Measurements from ENCODE around the gene ZNF362.
"Not testable (repeated sequence)": the region's sequence is repeated elsewhere in the genome, so short reads cannot be mapped to it uniquely, and the experiment has no call there.

The ZNF362 gene

DNA sequence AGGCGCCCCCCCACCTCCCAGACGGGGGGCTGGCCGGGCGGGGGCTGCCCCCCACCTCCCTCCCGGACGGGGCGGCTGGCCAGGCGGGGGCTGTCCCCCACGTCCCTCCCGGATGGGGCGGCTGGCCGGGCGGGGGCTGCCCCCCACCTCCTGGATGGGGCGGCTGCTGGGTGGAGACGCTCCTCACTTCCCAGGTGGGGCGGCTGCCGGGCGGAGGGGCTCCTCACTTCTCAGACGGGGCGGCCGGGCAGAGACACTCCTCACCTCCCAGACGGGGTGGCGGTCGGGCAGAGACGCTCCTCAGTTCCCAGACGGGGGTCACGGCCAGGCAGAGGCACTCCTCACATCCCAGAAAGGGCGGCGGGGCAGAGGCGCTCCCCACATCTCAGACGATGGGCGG, 53.1 kb downstream of the ZNF362 start:
- H3K27ac Mint-ChIP-seq; H3K9me3 Mint-ChIP-seq; DNase-seq; H3K4me3 Mint-ChIP-seq; H3K4me1 Mint-ChIP-seq; ATAC-seq; H3K36me3 Mint-ChIP-seq (ENCODE audit: low read depth): not testable (repeated sequence)
- peaks cover 14% of the 10 kb centered on the region for H3K27me3 Mint-ChIP-seq

DNA sequence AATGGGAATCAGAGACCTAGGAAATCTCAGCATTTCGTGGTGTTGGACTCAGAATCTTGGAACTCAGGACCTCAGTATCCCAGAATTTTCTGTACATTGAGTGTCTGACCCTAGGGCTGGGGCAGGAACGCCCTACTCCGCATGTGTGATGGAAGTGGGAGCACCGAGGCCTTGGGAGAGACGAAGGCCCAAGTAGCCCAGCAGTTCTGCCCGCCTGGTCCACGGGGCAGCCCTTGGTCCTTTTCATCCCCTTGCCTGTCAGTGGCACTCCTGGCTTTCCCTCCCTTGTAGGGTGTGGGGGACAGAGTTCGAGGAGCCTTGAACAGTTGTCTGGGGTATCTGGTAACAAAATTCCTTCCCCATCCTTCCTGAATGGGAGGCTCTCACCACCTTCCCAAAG, 54.4 kb downstream of the ZNF362 start:
- H3K9me3 Mint-ChIP-seq: no peaks in the 10 kb centered on the region
- no peak for ATAC-seq
- H3K36me3 Mint-ChIP-seq (ENCODE audit: low read depth): no peaks in the 10 kb centered on the region
- no peak for DNase-seq
- H3K27ac Mint-ChIP-seq: no peak overlapping the region
- peaks cover 14% of the 10 kb centered on the region for H3K27me3 Mint-ChIP-seq
- H3K4me1 Mint-ChIP-seq: peaks cover 8% of the 10 kb centered on the region
- no peak overlapping the region for H3K4me3 Mint-ChIP-seq

DNA sequence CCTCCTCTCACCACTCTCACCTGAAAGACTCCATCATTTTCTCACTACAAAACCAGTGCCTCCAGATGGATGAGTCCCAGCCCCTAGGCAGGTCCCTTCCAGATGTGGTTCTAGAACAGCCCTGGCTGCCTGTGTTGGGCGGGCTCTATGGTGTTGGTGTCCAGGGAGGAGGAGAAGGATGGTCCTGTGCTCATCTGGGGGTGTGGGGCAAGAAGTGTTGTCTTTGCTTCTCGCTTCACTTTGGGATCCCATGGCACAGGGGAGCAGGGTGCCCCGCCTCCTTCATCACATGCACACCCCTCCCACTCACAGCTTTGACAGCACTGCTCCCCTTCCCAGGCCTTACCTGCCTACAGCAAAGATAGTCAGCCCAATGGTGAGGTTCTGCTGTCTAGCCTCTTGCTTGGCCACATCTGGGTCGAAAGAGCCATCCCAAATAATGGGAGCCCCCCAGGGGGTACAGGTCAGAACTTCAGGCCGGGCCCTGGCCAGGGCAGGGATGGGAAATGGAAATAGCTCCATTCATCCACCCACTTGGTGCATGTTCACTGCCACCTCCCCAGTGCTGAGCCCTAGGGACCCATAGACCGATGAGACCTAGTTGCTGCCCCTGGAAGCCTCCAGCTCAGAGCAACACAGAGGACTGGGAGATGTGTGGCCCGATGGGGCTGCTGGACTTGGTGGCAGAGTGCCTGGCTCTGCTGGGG, 55.6 kb downstream of the ZNF362 start:
- H3K27ac Mint-ChIP-seq: no peak overlapping the region
- DNase-seq (no peak), ATAC-seq (no peak)
- no peaks in the 10 kb centered on the region for H3K9me3 Mint-ChIP-seq
- H3K36me3 Mint-ChIP-seq (ENCODE audit: low read depth): no peaks in the 10 kb centered on the region
- H3K4me3 Mint-ChIP-seq: no peak overlapping the region
- peaks cover 9% of the 10 kb centered on the region for H3K27me3 Mint-ChIP-seq
- H3K4me1 Mint-ChIP-seq: peaks cover 6% of the 10 kb centered on the region

DNA sequence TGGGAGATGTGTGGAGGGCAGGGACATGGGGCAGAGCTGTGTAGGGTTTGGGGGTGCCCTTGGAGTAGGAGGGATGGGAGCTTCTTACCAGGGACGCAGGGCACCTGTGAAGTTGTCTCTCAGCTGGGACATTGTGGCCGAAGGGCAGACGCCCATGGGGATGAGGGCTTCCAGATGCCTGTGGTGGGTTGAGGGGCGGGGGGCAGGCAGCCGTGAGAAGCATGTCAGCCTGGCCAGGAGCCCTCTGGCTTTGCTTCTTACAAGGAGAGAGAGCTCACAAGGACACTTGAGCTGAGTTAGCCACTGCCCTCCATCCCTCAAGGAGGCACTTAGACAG, 56.1 kb downstream of the ZNF362 start:
- ATAC-seq: no peak
- H3K4me1 Mint-ChIP-seq: peaks cover 6% of the 10 kb centered on the region

GRCh38 chr1:33314416-33314815, 58.1 kb downstream of the ZNF362 start:
- no peaks in the 10 kb centered on the region for H3K36me3 Mint-ChIP-seq (ENCODE audit: low read depth)
- H3K4me1 Mint-ChIP-seq: peaks cover 6% of the 10 kb centered on the region
- ATAC-seq (no peak), DNase-seq (no peak)
- no peaks in the 10 kb centered on the region for H3K9me3 Mint-ChIP-seq
- no peak overlapping the region for H3K4me3 Mint-ChIP-seq
- no peak overlapping the region for H3K27ac Mint-ChIP-seq
- peaks cover 2% of the 10 kb centered on the region for H3K27me3 Mint-ChIP-seq

More for the DNA sequence above, 56.1 kb downstream of the ZNF362 start:
- Mint-ChIP-seq H3K27ac (no peak overlapping the region), H3K9me3 (no peaks in the 10 kb centered on the region), H3K27me3 (peaks cover 9% of the 10 kb centered on the region), H3K4me3 (no peak overlapping the region), H3K36me3 (ENCODE audit: low read depth) (no peaks in the 10 kb centered on the region)
- no peak for DNase-seq

GRCh38 chr1:33316601-33317000, 60.3 kb downstream of the ZNF362 start:
- no peaks in the 10 kb centered on the region for H3K9me3 Mint-ChIP-seq
- no peak overlapping the region for H3K4me3 Mint-ChIP-seq
- peaks cover 2% of the 10 kb centered on the region for H3K27me3 Mint-ChIP-seq
- no peak overlapping the region for H3K27ac Mint-ChIP-seq
- H3K36me3 Mint-ChIP-seq (ENCODE audit: low read depth): no peaks in the 10 kb centered on the region
- peaks cover 6% of the 10 kb centered on the region for H3K4me1 Mint-ChIP-seq
- DNase-seq (no peak), ATAC-seq (no peak)

- no peak overlapping the region for H3K27ac Mint-ChIP-seq
- H3K27me3 Mint-ChIP-seq: peaks cover 2% of the 10 kb centered on the region
- H3K9me3 Mint-ChIP-seq: no peaks in the 10 kb centered on the region
- H3K4me3 Mint-ChIP-seq: no peak overlapping the region
- no peaks in the 10 kb centered on the region for H3K36me3 Mint-ChIP-seq (ENCODE audit: low read depth)
- ATAC-seq (no peak), DNase-seq (no peak)
- H3K4me1 Mint-ChIP-seq: peaks cover 6% of the 10 kb centered on the region
Observed at GRCh38 chr1:33317354-33317753, 61.1 kb downstream of the ZNF362 start.

GRCh38 chr1:33317946-33318345, 61.7 kb downstream of the ZNF362 start:
- no peaks in the 10 kb centered on the region for H3K36me3 Mint-ChIP-seq (ENCODE audit: low read depth)
- ATAC-seq (no peak), DNase-seq (no peak)
- peaks cover 6% of the 10 kb centered on the region for H3K4me1 Mint-ChIP-seq
- H3K4me3 Mint-ChIP-seq: no peak overlapping the region
- no peaks in the 10 kb centered on the region for H3K9me3 Mint-ChIP-seq
- H3K27ac Mint-ChIP-seq: no peak overlapping the region
- peaks cover under 1% of the 10 kb centered on the region for H3K27me3 Mint-ChIP-seq

DNA sequence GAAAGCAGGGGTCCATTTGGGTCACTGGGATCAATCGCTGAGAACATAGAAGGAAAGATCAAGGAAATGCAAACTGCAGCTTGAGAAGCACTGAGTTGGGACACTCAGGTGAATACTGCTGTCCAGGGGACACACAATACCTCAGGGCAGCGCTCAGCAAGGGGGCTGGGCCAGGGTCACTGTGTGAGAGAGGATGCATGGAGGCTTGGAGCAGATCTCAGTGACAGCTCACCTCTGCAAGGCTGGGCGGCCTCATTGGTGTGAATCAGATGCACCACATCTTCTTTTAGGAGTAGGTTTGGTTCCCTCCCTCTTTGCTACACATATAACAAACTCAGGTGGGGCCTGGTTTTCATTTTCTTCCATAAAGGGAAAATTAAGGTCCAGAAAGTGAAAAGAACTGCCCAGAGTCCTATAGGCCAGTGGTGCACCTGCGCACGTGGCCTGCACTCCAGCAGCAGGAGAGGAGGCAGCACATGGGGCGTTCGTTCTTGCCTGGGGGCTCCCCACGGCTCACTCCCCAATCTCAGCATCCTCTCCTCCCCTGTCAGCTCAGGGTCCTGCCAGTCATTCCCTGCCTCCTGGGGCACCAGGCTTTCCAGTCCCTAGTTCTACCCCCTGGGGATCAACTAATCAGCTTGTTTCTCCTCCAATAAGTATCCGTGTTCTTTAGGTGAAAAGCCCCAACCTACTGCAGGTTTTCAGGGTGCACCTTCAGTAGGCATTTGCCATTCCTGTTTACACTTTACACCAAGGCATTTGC, 63.1 kb downstream of the ZNF362 start:
- Mint-ChIP-seq H3K36me3 (ENCODE audit: low read depth) (no peaks in the 10 kb centered on the region), H3K4me3 (no peak overlapping the region), H3K27me3 (no peaks in the 10 kb centered on the region), H3K4me1 (peaks cover 6% of the 10 kb centered on the region), H3K9me3 (no peaks in the 10 kb centered on the region), H3K27ac (no peak overlapping the region)
- ATAC-seq (no peak), DNase-seq (no peak)

DNA sequence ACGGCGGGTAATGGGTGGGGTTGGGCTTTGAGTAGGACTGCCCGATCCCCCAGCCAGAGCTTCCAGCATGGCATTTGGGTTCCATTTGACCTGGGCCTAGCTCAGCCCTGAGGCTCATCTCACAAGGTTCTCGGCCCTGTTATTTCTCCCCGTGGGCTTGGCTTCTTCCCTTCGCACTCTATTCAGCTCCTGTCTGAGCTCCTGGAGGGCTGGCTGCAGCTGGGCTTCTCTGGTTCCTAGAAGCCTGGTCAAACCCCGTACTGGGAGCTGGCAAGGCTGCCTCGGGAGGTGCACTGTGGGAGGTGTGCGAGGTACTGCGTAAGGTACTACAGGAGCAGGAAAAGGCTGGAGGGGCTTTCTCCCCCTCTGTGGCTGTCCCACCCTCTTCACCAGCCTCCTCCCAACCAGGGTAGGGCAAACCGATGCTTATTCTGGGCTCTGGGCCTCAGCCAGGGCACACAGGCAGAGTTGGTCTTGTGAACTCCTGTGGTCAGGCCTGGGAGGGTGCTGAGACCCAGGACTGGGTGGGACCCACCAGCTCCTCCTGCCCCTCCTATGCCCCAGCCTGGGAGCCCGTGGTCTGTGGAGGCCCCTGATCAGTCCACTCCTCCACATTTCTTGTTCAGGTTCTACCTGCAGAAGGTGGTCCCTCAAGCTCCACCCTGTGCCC, 63.8 kb downstream of the ZNF362 start:
- no peak overlapping the region for H3K4me3 Mint-ChIP-seq
- H3K27ac Mint-ChIP-seq: no peak overlapping the region
- peaks cover 6% of the 10 kb centered on the region for H3K4me1 Mint-ChIP-seq
- ATAC-seq (peak; percentile 18), DNase-seq (no peak)
- no peaks in the 10 kb centered on the region for H3K9me3 Mint-ChIP-seq
- H3K36me3 Mint-ChIP-seq (ENCODE audit: low read depth): peaks cover 2% of the 10 kb centered on the region
- no peaks in the 10 kb centered on the region for H3K27me3 Mint-ChIP-seq

- H3K4me3 Mint-ChIP-seq: no peak within 1 kb of the TSS
- no peak for ATAC-seq
Observed at GRCh38 chr1:33320619-33321165, 64.4 kb downstream of the ZNF362 start, which contains the start of gene A3GALT2. TSS of gene A3GALT2 (minus strand) at chr1:33321098. CDS start at chr1:33321098, 0 bp downstream.

DNA sequence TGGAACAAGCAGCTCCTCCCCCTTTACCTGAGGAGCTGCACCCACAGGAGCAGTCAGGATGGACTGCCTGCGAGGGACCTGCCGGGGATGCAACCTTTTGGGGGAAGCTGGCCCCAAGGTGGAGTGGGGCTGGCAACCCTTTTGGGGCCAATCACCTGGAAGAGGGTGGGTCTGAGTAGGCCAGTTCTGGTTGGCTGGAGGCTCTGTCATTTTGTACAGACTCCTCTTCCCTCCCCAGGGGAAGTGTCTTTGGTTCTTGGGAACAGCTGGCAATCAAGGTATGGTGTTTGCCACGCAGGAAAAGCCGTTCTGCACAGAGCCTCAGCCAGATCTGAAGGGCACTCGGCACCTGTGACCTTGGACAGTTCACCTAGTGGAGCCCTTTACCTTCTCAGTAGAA, 64.9 kb downstream of the ZNF362 start:
- DNase-seq: no peak
- ATAC-seq: no peak
- Mint-ChIP-seq H3K27me3 (no peaks in the 10 kb centered on the region), H3K27ac (no peak overlapping the region), H3K36me3 (ENCODE audit: low read depth) (peaks cover 10% of the 10 kb centered on the region), H3K4me3 (no peak overlapping the region), H3K9me3 (no peaks in the 10 kb centered on the region), H3K4me1 (no peaks in the 10 kb centered on the region)

More at GRCh38 chr1:33320619-33321165, 64.4 kb downstream of the ZNF362 start, which contains the start of gene A3GALT2:
- no peaks in the 10 kb centered on the region for H3K9me3 Mint-ChIP-seq
- DNase-seq: no peak
- H3K27ac Mint-ChIP-seq: no peak within 1 kb of the TSS
- no peaks in the 10 kb centered on the region for H3K27me3 Mint-ChIP-seq
- H3K36me3 Mint-ChIP-seq (ENCODE audit: low read depth): peaks cover 5% of the 10 kb centered on the region
- H3K4me1 Mint-ChIP-seq: peaks cover 3% of the 10 kb centered on the region

- DNase-seq (no peak), ATAC-seq (no peak)
- H3K27me3 Mint-ChIP-seq: no peaks in the 10 kb centered on the region
- H3K27ac Mint-ChIP-seq: no peak overlapping the region
- H3K4me1 Mint-ChIP-seq: no peaks in the 10 kb centered on the region
- peaks cover 10% of the 10 kb centered on the region for H3K36me3 Mint-ChIP-seq (ENCODE audit: low read depth)
- no peaks in the 10 kb centered on the region for H3K9me3 Mint-ChIP-seq
- no peak overlapping the region for H3K4me3 Mint-ChIP-seq
Observed at GRCh38 chr1:33322109-33322508, 65.8 kb downstream of the ZNF362 start.

DNA sequence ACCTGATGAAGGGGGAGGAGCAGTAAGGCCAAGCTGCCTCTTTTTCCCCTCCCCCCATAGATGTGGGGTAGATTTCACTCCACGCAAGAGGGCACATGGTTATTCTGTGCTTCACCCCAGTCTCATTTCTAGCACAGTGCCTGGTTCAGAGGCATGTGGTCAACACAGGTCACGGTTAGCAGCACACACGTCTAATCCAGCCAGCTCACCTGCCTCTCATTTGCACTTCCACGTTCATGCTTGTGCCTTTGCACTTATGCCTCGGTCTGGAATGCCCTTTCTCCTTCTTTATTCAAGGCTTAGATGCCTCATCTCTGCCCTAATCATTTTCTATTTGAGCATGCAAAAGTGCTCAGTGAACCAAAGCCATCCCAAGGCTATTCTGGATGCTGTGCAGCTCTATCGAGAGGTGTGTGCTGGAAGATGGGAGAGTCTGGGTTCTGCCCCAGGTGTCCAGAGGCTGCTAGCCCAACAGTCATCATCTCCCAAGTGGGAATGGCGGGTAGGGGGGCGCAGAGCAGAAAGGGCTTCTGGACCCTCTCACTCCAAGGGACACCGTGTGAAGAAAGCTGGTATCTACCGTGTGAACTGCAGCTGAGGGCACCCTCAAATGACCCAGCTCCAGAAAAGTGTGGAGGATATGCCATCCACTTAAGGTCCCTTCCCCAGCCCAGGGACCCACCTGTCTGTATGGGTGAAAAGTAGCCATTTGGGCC, 66.7 kb downstream of the ZNF362 start:
- Mint-ChIP-seq H3K36me3 (ENCODE audit: low read depth) (peaks cover 10% of the 10 kb centered on the region), H3K27ac (no peak overlapping the region), H3K27me3 (no peaks in the 10 kb centered on the region)

More for the DNA sequence above, 66.7 kb downstream of the ZNF362 start:
- Mint-ChIP-seq H3K9me3 (no peaks in the 10 kb centered on the region), H3K4me3 (no peak overlapping the region), H3K4me1 (no peaks in the 10 kb centered on the region)
- no peak for DNase-seq
- no peak for ATAC-seq

Data from activated naive CD8-positive, alpha-beta T cell treated with anti-CD3 and anti-CD28 coated beads, Interleukin-2, amount 50 U/mL, for 24 hours (primary cell).